Dedifferentiated amniotic fluid mesenchymal stem cell (primary cell): ENCODE results near the gene CYP21A2.
"Not testable (repeated sequence)": the region's sequence is repeated elsewhere in the genome, so short reads cannot be mapped to it uniquely, and the experiment has no call there.

Experiments used
- DNase-seq: peaks from one replicate; pipeline ENCODE4 v3.0.0-alpha.2; 2016; ENCODE audit errors: extremely low spot score

Gene CYP21A2

GRCh38 chr6:32029553-32029952 lies 8.7 kb upstream of the CYP21A2 start:
- DNase-seq, result not testable (repeated sequence)

- DNase-seq, result not testable (repeated sequence)
Measured at GRCh38 chr6:32035283-32036013, 2.8 kb upstream of the CYP21A2 start.

- DNase-seq, result not testable (repeated sequence)
Measured at GRCh38 chr6:32037136-32037535, 1.1 kb upstream of the CYP21A2 start.

GRCh38 chr6:32038878-32039277 lies 663 bp downstream of the CYP21A2 start:
- DNase-seq, result not testable (repeated sequence)

- not testable (repeated sequence) for DNase-seq
Measured at GRCh38 chr6:32039321-32040274, 1.4 kb downstream of the CYP21A2 start.

- not testable (repeated sequence) for DNase-seq
Measured at GRCh38 chr6:32040299-32041049, 2.3 kb downstream of the CYP21A2 start.

- not testable (repeated sequence) for DNase-seq
Measured at GRCh38 chr6:32041050-32041321, 2.8 kb downstream of the CYP21A2 start.

GRCh38 chr6:32041385-32041784 lies 3.2 kb downstream of the CYP21A2 start:
- not testable (repeated sequence) for DNase-seq

- not testable (repeated sequence) for DNase-seq
Measured at GRCh38 chr6:32042276-32042675, 4.1 kb downstream of the CYP21A2 start.

- DNase-seq, result not testable (repeated sequence)
Measured at GRCh38 chr6:32043589-32044380, 5.6 kb downstream of the CYP21A2 start.

GRCh38 chr6:32044916-32045315 lies 6.7 kb downstream of the CYP21A2 start:
- DNase-seq, result not testable (repeated sequence)

GRCh38 chr6:32045811-32046449 lies 7.7 kb downstream of the CYP21A2 start:
- no peak for DNase-seq

GRCh38 chr6:32046450-32047083 lies 8.4 kb downstream of the CYP21A2 start:
- no peak for DNase-seq

GRCh38 chr6:32047084-32047478 lies 8.9 kb downstream of the CYP21A2 start:
- DNase-seq, result no peak

GRCh38 chr6:32047539-32047854 lies 9.3 kb downstream of the CYP21A2 start:
- no peak for DNase-seq

GRCh38 chr6:32047855-32048766 lies 9.9 kb downstream of the CYP21A2 start:
- DNase-seq, result peak; percentile 44

GRCh38 chr6:32049149-32049548 lies 10.9 kb downstream of the CYP21A2 start:
- not testable (repeated sequence) for DNase-seq

- not testable (repeated sequence) for DNase-seq
Measured at GRCh38 chr6:32049736-32050135, 11.5 kb downstream of the CYP21A2 start.

- no peak for DNase-seq
Measured at GRCh38 chr6:32050562-32050961, 12.3 kb downstream of the CYP21A2 start.
